Heart left ventricle (tissue), 13 donors: ENCODE data around the gene COL24A1.
"Not testable (repeated sequence)": the region's sequence is repeated elsewhere in the genome, so short reads cannot be mapped to it uniquely, and the experiment has no call there.

Experiments used
- CTCF ChIP-seq, 12 donors: fragments of 200-600 bp; sonication (generic) in 4 of 12; IDR thresholded peaks; one replicate each; pipeline versions ENCODE4 v1.5.0 to v1.8.0; 2018 to 2022; ENCODE audit warnings: antibody characterized with exemption in 12 of 12, mild to moderate bottlenecking in 5 of 12
- POLR2A ChIP-seq, 2 donors: fragments of 450-650 bp; IDR thresholded peaks; one replicate each; pipeline ENCODE4 v1.6.1; 2017; ENCODE audit warnings: antibody characterized with exemption in 2 of 2, mild to moderate bottlenecking in 2 of 2, moderate library complexity in 2 of 2
- donor health status: ischemic (EF 13 %, LVEDD 7.1; RV severe dilation, severe dysfunction).
- donor health status: DM: no; HTN: yes; CAD: no.
- donor health status: DM: no; HTN: no; CAD: no.
- donor health status: ischemic (EF 25% LVEDD 6.9; RV normal size, moderate dysfunction).
- donor health status: ischemic (EF 25% LVEDD 5.7; RV mildly dilated, moderate dysfunction).
- donor health status: ischemic (EF 35%, LVEDD 5.7; RV mildly dilated, moderate dysfunction).
- donor health status: nonischemic (EF 11% LVEDD 7.7; RV severe dilation, severe dysfunction).
- donor health status: DM: yes; HTN: yes; CAD: no.
- donor health status: PGD.
- donor health status: ischemic (EF 29% LVEDD 5.4; RV normal size, mild dysfunction).
- donor health status: nonischemic (EF 23%, LVEDD 6.1; RV moderate dilation, normal function).

- TF ChIP-seq CTCF, POLR2A (IDR thresholded peaks at IDR 0.05): not testable (repeated sequence)
These were observed 201.4 kb downstream of the COL24A1 start for GRCh38 chr1:85955218-85955617.
